SJSA1 (cell line): Measurements from ENCODE around the gene ARID1A. TPM values are rescaled to one million over a fixed set of nuclear protein-coding genes. Genes with fewer than 3 reads are reported as not detected.
"Not testable (repeated sequence)": the region's sequence is repeated elsewhere in the genome, so short reads cannot be mapped to it uniquely, and the experiment has no call there.

Experiments
- DNase-seq, 2 experiments: peaks; one replicate each; pipeline ENCODE4 v3.0.0-alpha.2; 2015 to 2020; ENCODE audit warnings: low spot score in 2 of 2, low read depth in 1 of 2
- H3K27ac ChIP-seq: fragments of 250-450 bp; sonication (Bioruptor Pico); 2 replicates; pipeline ENCODE4 v1.5.1; 2020; ENCODE audit warnings: mild to moderate bottlenecking, moderate library complexity
- H3K27me3 ChIP-seq: fragments of 250-450 bp; sonication (Bioruptor Pico); replicated peaks from 2 replicates; pipeline ENCODE4 v1.5.1; 2020; ENCODE audit warnings: mild to moderate bottlenecking, moderate library complexity
- H3K36me3 ChIP-seq: fragments of 250-450 bp; sonication (Bioruptor Pico); 2 replicates; pipeline ENCODE4 v1.5.1; 2020; ENCODE audit warnings: mild to moderate bottlenecking
- H3K4me1 ChIP-seq: fragments of 250-450 bp; sonication (Bioruptor Pico); replicated peaks from 2 replicates; pipeline ENCODE4 v1.6.1; 2021; ENCODE audit warnings: mild to moderate bottlenecking
- H3K4me3 ChIP-seq: fragments of 250-450 bp; sonication (Bioruptor Pico); 2 replicates; pipeline ENCODE4 v1.5.1; 2020; ENCODE audit warnings: mild to moderate bottlenecking
- H3K9me3 ChIP-seq: fragments of 250-450 bp; sonication (Bioruptor Pico); replicated peaks from 2 replicates; pipeline ENCODE4 v1.5.1; 2020; ENCODE audit warnings: mild to moderate bottlenecking
- total RNA-seq: library from RNA; depleted of rRNA; stranded (reverse); fragments of >200 nt; shearing (Covaris generic); gene quantifications from 2 replicates; pipeline ENCODE4 v1.2.3, GENCODE V29; 2014

The ARID1A gene
- total RNA-seq, 1 experiment from 2014 or later: 22.2 TPM

DNA sequence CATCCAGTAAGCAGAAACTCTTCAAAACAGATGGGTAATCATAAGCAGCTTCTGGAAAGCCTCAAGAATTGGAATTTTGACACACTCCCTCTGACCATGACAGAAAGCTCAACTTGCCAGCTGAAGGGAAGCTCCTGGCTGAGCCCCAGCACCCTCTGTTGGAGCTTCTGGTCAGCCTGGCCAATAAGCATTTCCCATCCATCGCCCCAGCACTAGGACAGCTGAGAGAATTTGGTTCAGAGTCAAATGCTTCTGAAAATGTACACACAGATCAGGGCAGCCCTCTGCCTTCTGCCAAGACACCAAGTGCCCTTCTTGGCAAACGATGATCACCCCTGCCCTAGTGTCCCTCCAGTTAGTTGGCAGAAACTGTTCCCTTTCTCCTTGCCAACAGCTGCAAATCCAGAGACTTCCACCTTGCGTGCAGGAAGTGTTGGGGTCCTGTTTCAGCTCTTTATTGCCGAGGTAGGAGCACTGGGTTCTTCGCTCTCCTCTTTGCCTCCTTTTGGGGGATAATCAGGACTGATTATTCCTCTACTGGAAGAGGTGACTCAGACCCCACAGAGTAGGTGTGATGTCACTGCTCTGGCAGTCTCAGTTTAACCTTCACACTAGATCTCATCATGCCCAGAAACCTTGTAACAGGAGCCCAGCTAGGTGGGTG is 103.8 kb downstream of the ARID1A start:
- Histone ChIP-seq H3K9me3 (no peaks in the 10 kb centered on the region), H3K27ac (peak overlapping the region; percentile 54), H3K36me3 (peaks cover 6% of the 10 kb centered on the region), H3K4me3 (no peak overlapping the region), H3K4me1 (peaks cover 27% of the 10 kb centered on the region), H3K27me3 (no peaks in the 10 kb centered on the region)
- DNase-seq: peak; percentile 59 to 80

DNA sequence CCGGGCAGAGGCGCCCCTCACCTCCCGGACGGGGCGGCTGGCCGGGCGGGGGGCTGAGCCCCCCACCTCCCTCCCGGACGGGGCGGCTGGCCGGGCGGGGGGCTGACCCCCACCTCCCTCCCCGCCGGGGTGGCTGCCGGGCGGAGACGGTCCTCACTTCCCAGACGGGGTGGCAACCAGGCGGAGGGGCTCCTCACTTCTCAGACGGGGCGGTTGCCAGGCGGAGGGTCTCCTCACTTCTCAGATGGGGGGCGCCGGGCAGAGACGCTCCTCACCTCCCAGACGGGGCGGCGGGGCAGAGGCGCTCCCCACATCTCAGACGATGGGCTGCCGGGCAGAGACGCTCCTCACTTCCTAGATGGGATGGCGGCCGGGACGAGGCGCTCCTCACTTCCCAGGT is 108.1 kb downstream of the ARID1A start:
- not testable (repeated sequence) for H3K9me3 ChIP-seq, H3K36me3 ChIP-seq, H3K27me3 ChIP-seq, H3K4me3 ChIP-seq, H3K27ac ChIP-seq, DNase-seq
- peaks cover 36% of the 10 kb centered on the region for H3K4me1 ChIP-seq

DNA sequence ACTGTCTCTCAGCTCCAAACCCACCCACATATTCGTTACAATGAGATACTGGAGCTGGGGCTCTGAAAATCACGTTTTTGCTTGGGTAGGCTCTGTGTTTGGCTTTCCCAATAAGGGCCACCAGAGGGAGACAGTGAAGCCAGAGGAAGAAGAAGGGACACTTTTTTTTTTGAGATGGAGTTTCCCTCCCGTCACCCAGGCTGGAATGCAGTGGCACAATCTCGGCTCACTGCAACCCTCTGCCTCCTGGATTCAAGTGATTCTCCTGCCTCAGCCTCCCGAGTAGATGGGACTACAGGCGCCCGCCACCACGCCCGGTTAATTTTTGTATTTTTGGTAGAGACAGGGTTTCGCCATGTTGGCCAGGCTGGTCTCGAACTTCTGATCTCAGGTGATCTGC is 114.3 kb downstream of the ARID1A start:
- not testable (repeated sequence) for H3K4me3 ChIP-seq, H3K36me3 ChIP-seq, H3K9me3 ChIP-seq, H3K27me3 ChIP-seq, H3K27ac ChIP-seq
- peak; percentile 57 to 75 for DNase-seq
- H3K4me1 ChIP-seq: peaks cover 10% of the 10 kb centered on the region

DNA sequence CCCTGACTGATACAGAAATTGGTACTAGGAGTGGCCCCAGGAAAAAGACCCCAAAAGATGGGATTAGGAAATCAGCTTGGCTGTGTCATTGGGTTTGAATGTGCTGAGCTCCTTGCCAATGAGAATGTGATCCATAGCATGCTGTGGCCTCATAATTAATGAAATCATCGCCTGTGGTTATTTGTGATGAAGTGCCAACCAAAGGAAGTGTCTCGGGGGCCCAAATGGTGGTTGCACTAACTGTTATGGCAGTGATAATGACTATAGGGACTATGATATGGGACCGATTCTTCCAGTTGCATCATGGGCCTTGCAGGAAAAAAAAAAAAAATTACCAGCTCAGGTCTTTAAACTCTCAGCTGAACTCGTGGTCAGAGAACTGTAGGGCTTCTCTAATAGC is 115.2 kb downstream of the ARID1A start:
- no peak overlapping the region for H3K4me3 ChIP-seq
- peaks cover 5% of the 10 kb centered on the region; the same call in 1 of the 2 replicates for H3K4me1 ChIP-seq
- H3K27me3 ChIP-seq: no peaks in the 10 kb centered on the region
- H3K36me3 ChIP-seq: no peaks in the 10 kb centered on the region
- DNase-seq: no peak
- H3K27ac ChIP-seq: no peak overlapping the region
- peaks cover 3% of the 10 kb centered on the region; the same call in 1 of the 2 replicates for H3K9me3 ChIP-seq

DNA sequence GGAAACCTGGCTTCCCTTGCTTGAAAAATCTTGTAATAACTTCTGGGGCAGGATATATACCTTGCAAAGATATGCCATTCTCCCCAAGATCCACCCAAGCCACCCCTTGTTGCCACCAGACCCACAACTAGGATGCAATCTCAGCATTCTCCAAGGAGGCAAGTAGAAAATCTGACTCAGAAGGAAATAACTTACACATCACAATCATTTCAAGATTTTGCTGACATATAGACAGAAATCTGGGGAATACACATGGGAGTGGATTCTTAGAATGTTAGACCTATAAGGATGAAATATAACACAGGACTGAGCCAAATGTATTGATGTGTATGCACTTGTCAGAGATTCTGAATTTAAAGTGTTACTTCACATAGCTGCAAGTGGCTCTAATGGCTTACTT is 115.9 kb downstream of the ARID1A start:
- no peaks in the 10 kb centered on the region for H3K27me3 ChIP-seq
- no peak overlapping the region for H3K4me3 ChIP-seq
- no peak overlapping the region for H3K27ac ChIP-seq
- DNase-seq: no peak
- H3K4me1 ChIP-seq: peaks cover 5% of the 10 kb centered on the region; the same call in 1 of the 2 replicates
- H3K9me3 ChIP-seq: peaks cover 3% of the 10 kb centered on the region; the same call in 1 of the 2 replicates
- no peaks in the 10 kb centered on the region for H3K36me3 ChIP-seq

DNA sequence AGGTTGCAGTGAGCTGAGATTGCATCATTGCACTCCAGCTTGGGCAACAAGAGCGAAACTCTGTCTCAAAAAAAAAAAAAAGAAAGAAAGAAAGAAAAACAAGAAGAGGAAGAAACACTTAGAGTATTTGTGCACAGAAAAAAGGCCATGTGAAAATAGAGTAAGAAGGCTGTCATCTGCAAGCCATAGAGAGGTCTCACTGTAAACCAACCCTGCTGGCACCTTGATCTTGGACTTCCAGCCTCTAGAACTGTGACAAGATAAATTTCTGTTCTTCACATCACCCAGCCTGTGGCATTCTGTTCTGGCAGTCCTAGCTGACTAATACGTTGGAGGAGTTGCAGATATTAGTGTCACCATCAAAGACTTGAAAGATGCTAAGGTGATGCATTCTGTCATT is 118.6 kb downstream of the ARID1A start:
- no peak overlapping the region for H3K27ac ChIP-seq
- H3K27me3 ChIP-seq: no peaks in the 10 kb centered on the region
- no peak overlapping the region for H3K4me3 ChIP-seq
- DNase-seq: no peak
- peaks cover 3% of the 10 kb centered on the region; the same call in 1 of the 2 replicates for H3K9me3 ChIP-seq
- no peaks in the 10 kb centered on the region for H3K36me3 ChIP-seq
- H3K4me1 ChIP-seq: peaks cover 5% of the 10 kb centered on the region; the same call in 1 of the 2 replicates

DNA sequence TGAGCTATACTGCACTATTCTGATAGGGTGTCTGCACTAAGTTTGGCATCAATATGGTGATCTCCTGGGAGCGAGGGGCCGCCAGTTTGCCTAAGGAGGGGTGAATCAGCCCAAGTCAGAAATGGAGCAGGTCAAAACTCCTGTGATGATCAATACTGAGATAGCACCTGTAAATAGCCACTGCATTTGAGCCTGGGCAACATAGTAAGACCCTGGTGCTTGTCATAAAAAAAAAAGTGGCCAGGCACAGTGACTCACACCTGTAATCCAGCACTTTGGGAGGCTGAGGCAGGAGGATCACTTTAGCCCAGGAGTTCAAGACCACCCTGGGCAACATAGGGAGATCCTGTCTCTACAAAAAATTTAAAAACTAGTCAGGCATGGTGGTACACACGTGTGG is 119.1 kb downstream of the ARID1A start:
- Histone ChIP-seq H3K4me1 (peaks cover 5% of the 10 kb centered on the region; the same call in 1 of the 2 replicates), H3K4me3 (no peak overlapping the region), H3K36me3 (no peaks in the 10 kb centered on the region), H3K27ac (no peak overlapping the region), H3K27me3 (no peaks in the 10 kb centered on the region), H3K9me3 (peaks cover 3% of the 10 kb centered on the region; the same call in 1 of the 2 replicates)
- no peak for DNase-seq

DNA sequence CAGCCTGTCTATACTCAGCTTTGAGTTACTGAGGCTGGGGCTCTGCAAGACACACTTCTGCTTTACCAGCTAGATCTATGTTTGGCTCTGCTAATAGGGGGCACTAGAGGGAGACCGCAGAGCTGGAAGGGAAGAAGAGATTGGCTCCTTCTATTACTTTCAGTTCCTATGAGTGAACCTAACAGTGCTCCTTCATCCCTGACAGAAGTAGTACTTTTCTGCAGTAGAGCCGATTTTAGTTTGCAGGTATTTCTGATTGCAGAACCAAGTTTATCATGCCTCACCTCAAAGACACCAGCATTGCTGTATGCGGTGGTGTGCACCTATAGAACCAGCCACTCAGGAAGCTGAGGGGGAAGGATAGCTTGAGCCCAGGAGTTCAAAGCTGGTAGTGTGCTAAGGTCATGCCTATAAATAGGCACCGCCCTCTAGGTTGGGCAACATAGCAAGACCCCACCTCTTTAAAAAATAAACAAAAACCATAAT is 125.0 kb downstream of the ARID1A start:
- no peak overlapping the region for H3K4me3 ChIP-seq
- DNase-seq: no peak
- H3K4me1 ChIP-seq: peaks cover 2% of the 10 kb centered on the region
- no peaks in the 10 kb centered on the region for H3K27me3 ChIP-seq
- no peaks in the 10 kb centered on the region for H3K9me3 ChIP-seq
- no peaks in the 10 kb centered on the region for H3K36me3 ChIP-seq
- no peak overlapping the region for H3K27ac ChIP-seq

DNA sequence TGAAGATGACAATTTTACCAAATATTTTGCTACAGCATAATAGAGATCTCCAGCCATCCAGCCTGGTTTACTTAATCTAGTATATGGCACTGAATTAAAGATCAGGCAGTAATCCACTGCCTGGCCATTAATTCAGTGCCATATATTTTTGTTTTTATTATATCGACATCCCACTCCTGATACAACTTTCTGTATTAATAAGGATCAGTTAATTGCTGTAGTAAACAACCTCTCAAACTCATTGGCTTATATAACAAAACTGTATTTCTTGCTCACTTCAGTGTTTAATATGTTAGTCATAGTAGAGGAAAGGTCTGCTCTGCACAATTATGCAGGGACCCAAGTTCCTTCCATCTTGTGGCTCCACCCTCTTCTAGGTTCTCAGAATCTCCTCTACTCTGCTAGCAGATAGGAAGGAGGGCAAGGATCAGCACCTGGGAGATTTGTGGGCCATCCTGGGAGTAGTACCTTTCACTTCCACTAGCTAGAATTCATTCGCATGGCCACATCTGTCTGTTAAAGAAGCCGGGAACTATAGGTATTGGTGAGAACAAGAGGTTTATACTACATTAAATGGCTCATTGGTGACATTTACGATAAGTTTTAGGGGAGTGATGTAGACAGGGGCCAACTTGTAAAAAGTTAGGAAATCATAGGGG is 127.1 kb downstream of the ARID1A start:
- Histone ChIP-seq H3K27ac (no peak overlapping the region), H3K36me3 (no peaks in the 10 kb centered on the region), H3K4me3 (no peak overlapping the region), H3K4me1 (peaks cover 14% of the 10 kb centered on the region), H3K27me3 (no peaks in the 10 kb centered on the region), H3K9me3 (no peaks in the 10 kb centered on the region)
- DNase-seq: no peak

DNA sequence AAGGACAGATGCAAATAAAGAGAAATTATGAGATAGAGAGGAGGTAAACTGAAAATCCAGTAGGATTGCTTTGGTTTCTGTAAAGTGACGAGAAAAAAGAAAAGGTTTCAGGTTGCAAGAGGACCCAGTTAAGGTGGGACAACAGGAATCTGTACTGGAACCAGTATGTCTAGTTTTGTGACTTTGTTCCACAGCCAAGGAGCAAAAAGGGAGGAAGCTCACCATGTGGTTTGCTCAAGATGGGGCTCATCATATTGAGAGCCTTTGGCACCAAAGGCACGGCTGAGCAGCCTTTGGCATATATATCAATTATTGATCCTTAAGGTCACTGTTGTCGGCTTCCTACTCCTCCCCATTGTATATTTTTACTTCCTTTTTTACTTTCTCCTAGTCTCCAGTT is 128.9 kb downstream of the ARID1A start:
- no peaks in the 10 kb centered on the region for H3K9me3 ChIP-seq
- no peaks in the 10 kb centered on the region for H3K27me3 ChIP-seq
- 0 out of 2 replicates have a peak, but pooled peaks cover 4% of the 10 kb centered on the region for H3K36me3 ChIP-seq
- H3K4me1 ChIP-seq: peaks cover 14% of the 10 kb centered on the region
- DNase-seq: no peak
- H3K27ac ChIP-seq: no peak overlapping the region
- H3K4me3 ChIP-seq: no peak overlapping the region

DNA sequence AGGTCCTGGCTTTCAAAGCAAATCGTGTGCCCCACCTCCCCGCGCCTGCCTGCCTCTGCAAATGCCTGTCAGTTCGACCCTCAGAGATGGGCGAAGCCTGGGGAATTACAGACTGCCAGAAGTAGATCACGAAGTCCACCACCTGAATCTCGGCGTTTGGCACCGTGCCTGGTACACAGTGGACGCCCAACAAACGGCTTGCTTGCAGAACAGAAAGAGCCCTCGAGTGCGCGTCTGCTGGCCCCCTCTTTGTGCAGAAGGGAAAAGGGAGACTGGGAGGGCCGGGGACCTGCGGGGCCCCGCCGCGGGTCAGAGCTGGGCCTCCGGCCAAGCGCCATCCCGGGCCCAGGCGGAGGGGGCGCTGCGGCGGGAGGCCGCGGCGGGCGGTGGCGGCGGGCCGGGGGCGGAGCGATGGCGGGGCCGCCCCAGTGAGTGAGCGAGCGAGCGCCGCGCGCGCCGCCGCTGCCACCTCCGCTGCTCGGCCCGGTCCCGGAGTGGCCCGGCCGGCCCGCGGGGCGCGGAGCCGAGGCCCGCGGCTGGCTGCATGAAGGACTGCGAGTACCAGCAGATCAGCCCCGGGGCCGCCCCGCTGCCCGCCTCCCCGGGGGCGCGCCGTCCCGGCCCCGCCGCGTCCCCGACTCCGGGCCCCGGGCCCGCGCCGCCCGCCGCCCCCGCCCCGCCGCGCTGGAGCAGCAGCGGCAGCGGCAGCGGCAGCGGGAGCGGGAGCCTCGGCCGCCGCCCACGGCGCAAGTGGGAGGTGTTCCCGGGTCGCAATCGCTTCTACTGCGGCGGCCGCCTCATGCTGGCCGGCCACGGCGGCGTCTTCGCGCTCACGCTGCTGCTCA is 130.7 kb downstream of the ARID1A start, which contains the start of gene ZDHHC18:
TSS of gene ZDHHC18 (plus strand) at position 428 of the 845 bp plus-strand sequence. CDS start at position 545, 117 bp downstream.
- H3K4me1 ChIP-seq: peaks cover 18% of the 10 kb centered on the region
- H3K36me3 ChIP-seq: peaks cover 8% of the 10 kb centered on the region; the same call in 1 of the 2 replicates
- peak within 1 kb of the TSS; percentile 56 for H3K4me3 ChIP-seq
- H3K27ac ChIP-seq: no peak within 1 kb of the TSS
- H3K27me3 ChIP-seq: no peaks in the 10 kb centered on the region
- no peaks in the 10 kb centered on the region for H3K9me3 ChIP-seq
- DNase-seq: peak; percentile 54 to 62

DNA sequence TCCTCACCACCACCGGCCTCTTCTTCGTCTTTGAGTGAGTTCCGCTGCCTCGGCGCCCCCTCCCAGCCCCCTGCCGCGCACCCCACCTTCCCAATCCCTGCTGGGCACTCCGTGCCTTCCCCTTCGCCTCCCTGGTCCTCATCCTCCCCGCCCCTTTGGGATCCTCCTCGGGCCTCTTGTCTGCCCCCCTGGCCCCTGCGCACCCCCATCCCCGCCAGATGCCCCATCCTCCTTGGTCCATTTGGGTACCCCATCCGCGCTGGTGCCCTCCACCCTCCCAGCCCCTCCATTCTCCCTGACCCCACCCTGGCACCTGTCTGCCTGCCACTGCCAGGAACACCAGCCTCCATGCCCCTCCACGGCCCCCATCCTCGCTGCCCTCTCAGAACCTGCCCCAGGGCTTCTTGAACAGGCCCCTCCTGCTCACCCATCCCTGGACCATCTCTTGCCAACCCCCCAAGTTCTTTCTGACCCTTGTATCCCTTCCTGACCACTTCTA is 131.3 kb downstream of the ARID1A start:
- Histone ChIP-seq H3K4me3 (peak overlapping the region; percentile 56), H3K4me1 (peaks cover 25% of the 10 kb centered on the region), H3K36me3 (peaks cover 9% of the 10 kb centered on the region), H3K27me3 (no peaks in the 10 kb centered on the region), H3K9me3 (no peaks in the 10 kb centered on the region), H3K27ac (no peak overlapping the region)
- DNase-seq: no peak

DNA sequence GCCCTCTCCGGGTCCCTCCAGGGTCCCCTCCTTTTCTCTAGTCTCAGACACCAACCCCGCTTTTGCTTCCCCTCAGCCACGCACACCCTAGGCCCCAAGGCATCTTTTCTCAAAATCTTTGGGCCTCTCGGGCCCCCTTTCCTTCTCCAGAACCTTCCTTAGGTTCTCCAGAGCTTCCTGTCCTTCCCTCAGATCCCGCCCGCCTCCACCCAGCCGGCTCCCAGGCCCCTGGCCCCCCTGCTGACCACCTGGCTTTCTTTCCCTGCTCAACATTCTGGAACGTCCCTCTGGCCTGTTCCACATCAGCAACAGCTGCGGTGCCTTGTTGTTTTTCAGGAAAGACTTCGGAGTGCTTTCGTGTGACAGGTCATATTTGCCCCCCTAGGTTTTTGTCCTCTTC is 131.8 kb downstream of the ARID1A start:
- Histone ChIP-seq H3K36me3 (peaks cover 14% of the 10 kb centered on the region), H3K27ac (no peak overlapping the region)

More for the DNA sequence above, 131.8 kb downstream of the ARID1A start:
- no peak for DNase-seq
- Histone ChIP-seq H3K9me3 (no peaks in the 10 kb centered on the region), H3K27me3 (no peaks in the 10 kb centered on the region), H3K4me3 (peak overlapping the region; percentile 56), H3K4me1 (peaks cover 26% of the 10 kb centered on the region)
